ENCODE results near the gene SCAF1.

The SCAF1 gene

GRCh38 chr19:49641688-49642491 lies at the start of gene SCAF1:
TSS of gene SCAF1 (plus strand) at chr19:49642209. CDS start at chr19:49645027, 2,818 bp downstream.
- peak; percentile 99 for DNase-seq

GRCh38 chr19:49592486-49593232 lies 49.4 kb upstream of the SCAF1 start:
- peak; percentile 30 for DNase-seq

- peak; percentile 89 for DNase-seq
Observed at GRCh38 chr19:49593233-49594113, 48.5 kb upstream of the SCAF1 start.

GRCh38 chr19:49594157-49594992 lies 47.6 kb upstream of the SCAF1 start:
- DNase-seq, result no peak

GRCh38 chr19:49594993-49595818 lies 46.8 kb upstream of the SCAF1 start:
- no peak for DNase-seq

GRCh38 chr19:49595819-49596404 lies 46.1 kb upstream of the SCAF1 start:
- no peak for DNase-seq

GRCh38 chr19:49596407-49596806 lies 45.6 kb upstream of the SCAF1 start:
- no peak for DNase-seq

- no peak for DNase-seq
Observed at GRCh38 chr19:49596954-49597702, 44.9 kb upstream of the SCAF1 start.

- DNase-seq, result no peak
Observed at GRCh38 chr19:49597703-49597974, 44.4 kb upstream of the SCAF1 start.

- DNase-seq, result no peak
Observed at GRCh38 chr19:49599378-49600295, 42.4 kb upstream of the SCAF1 start.

GRCh38 chr19:49601482-49602038 lies 40.4 kb upstream of the SCAF1 start:
- DNase-seq, result no peak

GRCh38 chr19:49602806-49603205 lies 39.2 kb upstream of the SCAF1 start:
- DNase-seq, result no peak

- DNase-seq, result no peak
Observed at GRCh38 chr19:49605605-49606004, 36.4 kb upstream of the SCAF1 start.

GRCh38 chr19:49609499-49610092 lies 32.4 kb upstream of the SCAF1 start:
- no peak for DNase-seq

GRCh38 chr19:49613374-49613773 lies 28.6 kb upstream of the SCAF1 start:
- no peak for DNase-seq

GRCh38 chr19:49614096-49614833 lies 27.7 kb upstream of the SCAF1 start:
- DNase-seq, result no peak

GRCh38 chr19:49615861-49616260 lies 26.1 kb upstream of the SCAF1 start:
- DNase-seq, result no peak

- no peak for DNase-seq
Observed at GRCh38 chr19:49616532-49616931, 25.5 kb upstream of the SCAF1 start.

Measured in NCI-H774 (cell line).